Measurements from ENCODE around the gene PICK1.

- TF ChIP-seq CTCF (conservative IDR thresholded peaks at IDR 0.05; ENCODE audit: low read length) (peak; percentile 98), EZH2phosphoT487 (IDR thresholded peaks at IDR 0.05; ENCODE audit: borderline replicate concordance, low read depth, low read length) (no peak)
Measured at GRCh38 chr22:38051900-38052862, 5.0 kb upstream of the PICK1 start.

Measured in OCI-LY7 (cell line).